ENCODE measurements around the gene MATN1. TPM values are rescaled to one million over a fixed set of nuclear protein-coding genes. Genes with fewer than 3 reads are reported as not detected.

Gene MATN1
- total and polyA plus RNA-seq, 4 donors, result 0.19 TPM; not detected in 3

- 76% methylated on average over 9 of the region's 9 CpGs for WGBS
- no peak for DNase-seq (ENCODE audit: low spot score)
- Histone ChIP-seq H3K4me1 (ENCODE audit: control insufficient read depth in 4 of 4, insufficient read depth in 4 of 4, low read length in 3 of 4) (peaks cover 0 to 8% (median 4%) of the 10 kb centered on the region in 4 donors), H3K27me3 (ENCODE audit: control insufficient read depth in 4 of 4, insufficient read depth in 4 of 4, low read length in 3 of 4) (no peaks in the 10 kb centered on the region), H3K9ac (ENCODE audit: low read depth in 1 of 2, low read length in 2 of 2) (no peak overlapping the region), H3K4me3 (ENCODE audit: low read depth in 1 of 3, low read length in 3 of 3) (no peak overlapping the region), H3K36me3 (ENCODE audit: control insufficient read depth in 4 of 4, insufficient read depth in 3 of 4, low read depth in 1 of 4, low read length in 3 of 4) (no peaks in the 10 kb centered on the region), H3K27ac (ENCODE audit: low read depth in 1 of 2, low read length in 2 of 2) (peak overlapping the region; percentile 24 to 30), H3K9me3 (ENCODE audit: control insufficient read depth in 4 of 4, low read length in 3 of 4) (no peaks in the 10 kb centered on the region)
- no peak for TF ChIP-seq TAF1 (conservative IDR thresholded peaks at IDR 0.05)
- TF ChIP-seq FOXA2 (IDR thresholded peaks at IDR 0.05), result no peak
- TF ChIP-seq GABPA (IDR thresholded peaks at IDR 0.05 in 1 of 2, conservative IDR thresholded peaks at IDR 0.05 in 1 of 2), result no peak
- TF ChIP-seq HNF4A (conservative IDR thresholded peaks at IDR 0.05), result no peak
- no peak for TF ChIP-seq HNF4G (IDR thresholded peaks at IDR 0.05)
- TF ChIP-seq FOXA1 (IDR thresholded peaks at IDR 0.05), result no peak
- TF ChIP-seq SP1 (IDR thresholded peaks at IDR 0.05), result no peak
- no peak for TF ChIP-seq EGR1 (IDR thresholded peaks at IDR 0.05; ENCODE audit: low read depth in 2 of 2)
- no peak for TF ChIP-seq ATF3 (IDR thresholded peaks at IDR 0.05)
- TF ChIP-seq ZBTB33 (IDR thresholded peaks at IDR 0.05), result no peak
These were observed 24.8 kb upstream of the MATN1 start for GRCh38 chr1:30748098-30748698.

- Histone ChIP-seq H3K27ac (ENCODE audit: low read depth in 1 of 2, low read length in 2 of 2) (peak overlapping the region in 1 of 2 donors; percentile 23), H3K36me3 (ENCODE audit: control insufficient read depth in 4 of 4, insufficient read depth in 3 of 4, low read depth in 1 of 4, low read length in 3 of 4) (no peaks in the 10 kb centered on the region), H3K27me3 (ENCODE audit: control insufficient read depth in 4 of 4, insufficient read depth in 4 of 4, low read length in 3 of 4) (no peaks in the 10 kb centered on the region), H3K4me3 (ENCODE audit: low read depth in 1 of 3, low read length in 3 of 3) (no peak overlapping the region), H3K4me1 (ENCODE audit: control insufficient read depth in 4 of 4, insufficient read depth in 4 of 4, low read length in 3 of 4) (peaks cover 0 to 8% (median 4%) of the 10 kb centered on the region in 4 donors), H3K9me3 (ENCODE audit: control insufficient read depth in 4 of 4, low read length in 3 of 4) (no peaks in the 10 kb centered on the region), H3K9ac (ENCODE audit: low read depth in 1 of 2, low read length in 2 of 2) (no peak overlapping the region)
- 92% methylated on average over 17 of the region's 17 CpGs for WGBS
- TF ChIP-seq RAD21 (IDR thresholded peaks at IDR 0.05), result no peak
- TF ChIP-seq HNF4A (conservative IDR thresholded peaks at IDR 0.05), result no peak
- no peak for TF ChIP-seq HNF4G (IDR thresholded peaks at IDR 0.05)
- TF ChIP-seq TAF1 (conservative IDR thresholded peaks at IDR 0.05), result no peak
- no peak for TF ChIP-seq MAX (IDR thresholded peaks at IDR 0.05)
- no peak for DNase-seq (ENCODE audit: low spot score)
These were observed 23.9 kb upstream of the MATN1 start for GRCh38 chr1:30747033-30748008.
